H1 (cell line): Measurements from ENCODE around the gene RSPH6A. TPM values are rescaled to one million over a fixed set of nuclear protein-coding genes. Genes with fewer than 3 reads are reported as not detected.

ENCODE experiments used
- CTCF ChIA-PET: fragments of 300-600 bp; sonication (Branson Sonifier 250); formaldehyde crosslinking; loops from one replicate; lab custom pipeline; 2021; ENCODE audit not compliant: partially characterized antibody; lab: Charles Lee
- POLR2A ChIA-PET: fragments of 300-600 bp; sonication (Branson Sonifier 250); formaldehyde crosslinking; loops from one replicate; lab custom pipeline; 2021; ENCODE audit warnings: inconsistent platforms; ENCODE audit not compliant: partially characterized antibody; lab: Charles Lee
- DNase-seq, 2 experiments: peaks; one replicate each; pipeline versions ENCODE4 v3.0.0 to v3.0.0-alpha.2; 2010 to 2022; ENCODE audit warnings: low spot score in 2 of 2, low read depth in 1 of 2, mixed read lengths in 1 of 2
- FAIRE-seq: peaks from 2 replicates; lab custom pipeline; 2011; peaks lifted over from hg19 to GRCh38; lab: Jason Lieb, UNC
- H2AFZ ChIP-seq: 2 replicates; pipeline ENCODE4 v1.8.1; 2012; ENCODE audit warnings: low read length, inconsistent platforms
- H2AK5ac ChIP-seq: 2 replicates; pipeline ENCODE4 v1.6.1; 2013; ENCODE audit warnings: low read depth, low read length
- H2BK120ac ChIP-seq: replicated peaks from 2 replicates; pipeline ENCODE3; 2013; ENCODE audit warnings: low read depth, low read length, inconsistent platforms
- H2BK12ac ChIP-seq: 2 replicates; pipeline ENCODE4 v1.6.1; 2013; ENCODE audit warnings: low read depth, low read length
- H2BK15ac ChIP-seq: 2 replicates; pipeline ENCODE4 v1.6.1; 2013; ENCODE audit warnings: low read length
- H2BK20ac ChIP-seq: 2 replicates; pipeline ENCODE4 v1.6.1; 2013; ENCODE audit warnings: low read length
- H2BK5ac ChIP-seq: 2 replicates; pipeline ENCODE4 v1.6.1; 2013; ENCODE audit warnings: low read depth, low read length
- H3K14ac ChIP-seq: 2 replicates; pipeline ENCODE4 v1.6.1; 2013; ENCODE audit warnings: inconsistent platforms; ENCODE audit not compliant: insufficient read length
- H3K18ac ChIP-seq: 2 replicates; pipeline ENCODE4 v1.6.1; 2013; ENCODE audit warnings: low read length; ENCODE audit errors: extremely low read depth
- H3K23ac ChIP-seq: 2 replicates; pipeline ENCODE4 v1.6.1; 2013; ENCODE audit warnings: inconsistent platforms; ENCODE audit not compliant: insufficient read length
- H3K23me2 ChIP-seq: 2 replicates; pipeline ENCODE4 v1.6.1; 2013; ENCODE audit warnings: low read depth, low read length
- H3K27ac ChIP-seq: 2 replicates; pipeline ENCODE4 v1.6.1; 2011; ENCODE audit warnings: low read depth, low read length, inconsistent platforms
- H3K27me3 ChIP-seq, 4 experiments: replicated peaks in 1 of 4; 1 replicate in 1 of 4; 2 replicates in 3 of 4; pipeline versions ENCODE4 v1.6.1 to v1.8.1; 2011 to 2013; ENCODE audit warnings: low read length in 3 of 4, mild to moderate bottlenecking in 3 of 4, inconsistent platforms in 2 of 4, mixed read lengths in 2 of 4, moderate library complexity in 1 of 4; ENCODE audit not compliant: control insufficient read depth in 3 of 4, insufficient read depth in 3 of 4; ENCODE audit errors: extremely low read depth in 1 of 4
- H3K36me3 ChIP-seq, 4 experiments: 2 replicates each; pipeline versions ENCODE4 v1.6.1 to v1.8.1; 2011 to 2013; ENCODE audit warnings: mild to moderate bottlenecking in 4 of 4, low read length in 3 of 4, moderate library complexity in 2 of 4, control low read depth in 1 of 4, inconsistent platforms in 1 of 4; ENCODE audit not compliant: insufficient read depth in 4 of 4, control insufficient read depth in 2 of 4
- H3K4ac ChIP-seq: replicated peaks from 2 replicates; pipeline ENCODE3; 2013; ENCODE audit warnings: low read length, low read depth, mixed read lengths, inconsistent platforms; ENCODE audit not compliant: insufficient read length
- H3K4me1 ChIP-seq, 4 experiments: replicated peaks in 1 of 4; 1 replicate in 1 of 4; 2 replicates in 3 of 4; pipeline versions ENCODE4 v1.6.1 to v1.8.1; 2011 to 2013; ENCODE audit warnings: low read length in 3 of 4, inconsistent platforms in 2 of 4, mixed read lengths in 1 of 4; ENCODE audit not compliant: insufficient read depth in 4 of 4, control insufficient read depth in 3 of 4
- H3K4me2 ChIP-seq, 2 experiments: 2 replicates each; pipeline versions ENCODE4 v1.6.1 to v1.8.1; 2011 to 2013; ENCODE audit warnings: low read depth in 2 of 2, low read length in 2 of 2, control low read depth in 1 of 2, inconsistent platforms in 1 of 2, mild to moderate bottlenecking in 1 of 2; ENCODE audit not compliant: insufficient read depth in 1 of 2
- H3K4me3 ChIP-seq, 4 experiments: fragments of 200-600, 300-600 bp in 1 of 4; sonication (generic), shearing (Covaris generic), sonication (Bioruptor Twin) in 1 of 4; 2 replicates each; pipeline versions ENCODE4 v1.5.1 to v1.8.1; 2011 to 2016; ENCODE audit warnings: low read length in 4 of 4, low read depth in 3 of 4, control low read depth in 2 of 4, inconsistent platforms in 2 of 4, mild to moderate bottlenecking in 2 of 4, mixed read lengths in 1 of 4, moderate library complexity in 1 of 4; ENCODE audit not compliant: insufficient read depth in 2 of 4; ENCODE audit errors: extremely low read depth in 1 of 4
- H3K56ac ChIP-seq: replicated peaks from 2 replicates; pipeline ENCODE3; 2013; ENCODE audit warnings: low read depth, mild to moderate bottlenecking, mixed read lengths, low read length, inconsistent platforms; ENCODE audit not compliant: insufficient read length
- H3K79me1 ChIP-seq: 2 replicates; pipeline ENCODE4 v1.6.1; 2013; ENCODE audit warnings: low read depth, low read length, control low read depth
- H3K79me2 ChIP-seq, 2 experiments: 2 replicates each; pipeline versions ENCODE4 v1.6.1 to v1.8.1; 2012 to 2013; ENCODE audit warnings: low read length in 2 of 2, mild to moderate bottlenecking in 2 of 2, inconsistent platforms in 1 of 2; ENCODE audit not compliant: insufficient read depth in 2 of 2, control insufficient read depth in 1 of 2
- H3K9ac ChIP-seq, 4 experiments: replicated peaks in 1 of 4; 1 replicate in 1 of 4; 2 replicates in 3 of 4; pipeline versions ENCODE4 v1.6.1 to v1.8.1; 2011 to 2013; ENCODE audit warnings: low read depth in 3 of 4, low read length in 3 of 4, control low read depth in 2 of 4, mild to moderate bottlenecking in 2 of 4, moderate library complexity in 2 of 4, inconsistent platforms in 1 of 4; ENCODE audit errors: extremely low read depth in 1 of 4
- H3K9me3 ChIP-seq, 2 experiments: 2 replicates each; pipeline versions ENCODE4 v1.6.1 to v1.8.1; 2012 to 2013; ENCODE audit warnings: mild to moderate bottlenecking in 2 of 2, moderate library complexity in 2 of 2, control low read depth in 1 of 2, inconsistent platforms in 1 of 2, low read depth in 1 of 2, low read length in 1 of 2, mixed read lengths in 1 of 2; ENCODE audit not compliant: insufficient read depth in 2 of 2
- H4K20me1 ChIP-seq, 2 experiments: replicated peaks in 1 of 2; 2 replicates each; pipeline versions ENCODE3 to v1.8.1; 2011 to 2013; ENCODE audit warnings: inconsistent platforms in 2 of 2, low read length in 2 of 2, mild to moderate bottlenecking in 1 of 2; ENCODE audit not compliant: insufficient read depth in 2 of 2, control insufficient read depth in 1 of 2
- H4K5ac ChIP-seq: 2 replicates; pipeline ENCODE4 v1.6.1; 2013; ENCODE audit warnings: low read length, low read depth, mixed read lengths, inconsistent platforms; ENCODE audit not compliant: insufficient read length
- H4K8ac ChIP-seq: 2 replicates; pipeline ENCODE4 v1.8.0; 2013; ENCODE audit warnings: mild to moderate bottlenecking, moderate library complexity, low read length, inconsistent platforms; ENCODE audit not compliant: insufficient read depth; ENCODE audit errors: extremely low read depth
- H4K91ac ChIP-seq: replicated peaks from 2 replicates; pipeline ENCODE3; 2013; ENCODE audit warnings: low read length, mixed read lengths, inconsistent platforms; ENCODE audit not compliant: insufficient read length
- ATF2 ChIP-seq: IDR thresholded peaks from 2 replicates; pipeline ENCODE4 v1.6.1; 2012; ENCODE audit warnings: low read length, inconsistent platforms
- ATF3 ChIP-seq: IDR thresholded peaks from 2 replicates; pipeline ENCODE4 v1.6.1; 2011; ENCODE audit warnings: low read depth, mild to moderate bottlenecking, low read length; ENCODE audit not compliant: insufficient read depth
- BACH1 ChIP-seq: IDR thresholded peaks from 2 replicates; pipeline ENCODE4 v1.6.1; 2012; ENCODE audit warnings: low read length, improper control_type of control experiment
- CHD1 ChIP-seq: IDR thresholded peaks from 2 replicates; pipeline ENCODE4 v1.6.1; 2012; ENCODE audit warnings: low read depth, low read length, improper control_type of control experiment
- GABPA ChIP-seq: IDR thresholded peaks from 2 replicates; pipeline ENCODE4 v1.6.1; 2011; ENCODE audit warnings: mild to moderate bottlenecking, low read length, moderate library complexity, borderline replicate concordance; ENCODE audit not compliant: insufficient read depth
- HDAC6 ChIP-seq: IDR thresholded peaks from one replicate; pipeline ENCODE4 v1.7.1; 2012; ENCODE audit warnings: low read depth, mild to moderate bottlenecking, inconsistent platforms, low read length, moderate library complexity
- KDM1A ChIP-seq: fragments of 200-600, 300-600 bp; sonication (generic); IDR thresholded peaks from 2 replicates; pipeline ENCODE4 v1.7.1; 2016; ENCODE audit warnings: mild to moderate bottlenecking, low read length, borderline replicate concordance
- KDM5A ChIP-seq: fragments of 200-600 bp; IDR thresholded peaks from 2 replicates; pipeline ENCODE4 v1.7.1; 2012; ENCODE audit warnings: mild to moderate bottlenecking, low read length, inconsistent platforms, mixed read lengths
- POLR2A ChIP-seq, 2 experiments: IDR thresholded peaks; 1 replicate in 1 of 2; 2 replicates in 1 of 2; pipeline ENCODE4 v1.6.1; 2011; ENCODE audit warnings: low read depth in 2 of 2, low read length in 2 of 2, mild to moderate bottlenecking in 2 of 2; ENCODE audit errors: control extremely low read depth in 1 of 2
- RBBP5 ChIP-seq: IDR thresholded peaks from 2 replicates; pipeline ENCODE4 v1.7.1; 2012; ENCODE audit warnings: low read depth, mild to moderate bottlenecking, inconsistent platforms, low read length, moderate library complexity, borderline replicate concordance
- SIX5 ChIP-seq: IDR thresholded peaks from 2 replicates; pipeline ENCODE4 v1.6.1; 2011; ENCODE audit warnings: mild to moderate bottlenecking, low read depth, low read length
- WGBS, 2 experiments: shearing (Covaris generic) in 1 of 2; methylation state at CpG; one replicate each; pipeline versions ENCODE4 v1.1.6 to v1.1.7; 2013 to 2015; ENCODE audit warnings: low lambda C conversion rate in 2 of 2, mixed read lengths in 2 of 2, inconsistent platforms in 1 of 2, low coverage in 1 of 2, missing lambda C conversion rate in 1 of 2; ENCODE audit not compliant: insufficient replicate concordance in 2 of 2, insufficient coverage in 1 of 2, insufficient read length in 1 of 2; ENCODE audit errors: extremely low coverage in 1 of 2, missing lambda C conversion rate in 1 of 2; 5-methylcytosine and 5-hydroxymethylcytosine counted together
- polyA plus RNA-seq, 7 experiments: library from polyadenylated mRNA; depleted of rRNA in 3 of 7; stranded (reverse) in 5 of 7; unstranded in 2 of 7; fragments of >200 nt in 5 of 7; fragments of 200-250 nt in 2 of 7; gene quantifications; 1 replicate in 5 of 7; 2 replicates in 1 of 7; 4 replicates in 1 of 7; pipeline versions ENCODE4 v1.2.1 to v1.2.3, GENCODE V29; 2011 to 2013; ENCODE audit warnings: missing spikeins in 2 of 7, mixed read lengths in 2 of 7
- total RNA-seq: library from RNA; stranded (reverse); fragmentation: NEBNext Ultra II Directional; extraction: Animal tissue kit (Norgen Biotek cat#: 25700); gene quantifications from 2 replicates; pipeline ENCODE4 v1.2.1, GENCODE V29; 2021
- TF ChIP-seq, protein P1 (sequence below): IDR thresholded peaks from 2 replicates; pipeline ENCODE4 v1.6.1; 2012; ENCODE audit warnings: inconsistent platforms

The RSPH6A gene
- total and polyA plus RNA-seq, 2 of the 8 experiments (the other 6 are each of a cell fraction or from before 2014, with no cell fraction given) = 0.05 to 0.19 TPM

- DNase-seq (no peak), FAIRE-seq (no peak)
- Histone ChIP-seq H4K20me1 (no peaks in the 10 kb centered on the region), H3K4ac (no peak overlapping the region), H3K56ac (no peak overlapping the region), H3K79me1 (no peaks in the 10 kb centered on the region), H3K4me2 (no peak overlapping the region), H3K14ac (no peak overlapping the region), H3K23ac (no peak overlapping the region), H2BK5ac (no peak overlapping the region), H4K8ac (no peak overlapping the region), H2BK20ac (no peak overlapping the region), H3K4me3 (no peak overlapping the region), H3K9ac (no peak overlapping the region), H2AK5ac (no peak overlapping the region), H2BK120ac (no peak overlapping the region), H3K27ac (no peak overlapping the region), H3K18ac (no peak overlapping the region), H4K91ac (no peak overlapping the region), H2BK12ac (no peak overlapping the region), H3K23me2 (no peaks in the 10 kb centered on the region), H3K79me2 (no peaks in the 10 kb centered on the region), H2AFZ (no peak overlapping the region), H3K9me3 (peaks cover 0 to 4% of the 10 kb centered on the region in 2 experiments; a peak in 1 of 4 replicates), H3K4me1 (no peaks in the 10 kb centered on the region), H2BK15ac (no peak overlapping the region), H3K36me3 (peaks cover 31 to 78% (median 62%) of the 10 kb centered on the region in 4 experiments), H3K27me3 (no peaks in the 10 kb centered on the region), H4K5ac (no peak overlapping the region)
- ChIA-PET CTCF (interaction anchor here (1.2 to 1.7 kb wide), 2 partner anchors 8 to 10 kb away, joined by 4 to 5 read pairs; no protein-coding TSS in a partner anchor), POLR2A (interaction anchor here (0.7 to 3.6 kb wide), 5 partner anchors 10 to 49 kb away, joined by 3 to 12 read pairs (median 3); no protein-coding TSS in a partner anchor)
- WGBS, 2 experiments = 97% methylated on average over 14 of the region's 14 CpGs; no CpG with 5 or more reads in 1 of the 2 experiments
- TF ChIP-seq RBBP5 (no peak), SIX5 (no peak), BACH1 (no peak), GABPA (no peak), ATF2 (no peak), POLR2A (IDR thresholded peaks at IDR 0.05; ENCODE audit: control extremely low read depth in 1 of 2, low read depth in 2 of 2, low read length in 2 of 2) (no peak), KDM1A (no peak), KDM5A (no peak), HDAC6 (no peak), CHD1 (no peak), ATF3 (no peak)
- TF ChIP-seq, protein P1, sequence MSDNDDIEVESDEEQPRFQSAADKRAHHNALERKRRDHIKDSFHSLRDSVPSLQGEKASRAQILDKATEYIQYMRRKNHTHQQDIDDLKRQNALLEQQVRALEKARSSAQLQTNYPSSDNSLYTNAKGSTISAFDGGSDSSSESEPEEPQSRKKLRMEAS = no peak
Measured at GRCh38 chr19:45842198-45842597, 27.1 kb upstream of the RSPH6A start.
